HepG2 (cell line): ENCODE measurements around the gene ANAPC5. TPM values are rescaled to one million over a fixed set of nuclear protein-coding genes. Genes with fewer than 3 reads are reported as not detected.

Experiments used
- AGO1 ChIP-seq: fragments of 200-400 bp; formaldehyde crosslinking; IDR thresholded peaks from 2 replicates; pipeline ENCODE4 v1.6.1; 2017; ENCODE audit warnings: mild to moderate bottlenecking, low read depth, low read length, moderate library complexity; ENCODE audit not compliant: poor library complexity, severe bottlenecking
- FIP1L1 ChIP-seq: fragments of 200-400 bp; formaldehyde crosslinking; IDR thresholded peaks from 2 replicates; pipeline ENCODE4 v1.6.1; 2018; ENCODE audit warnings: low read depth, mild to moderate bottlenecking, low read length, moderate library complexity, borderline replicate concordance; ENCODE audit not compliant: insufficient read depth
- FOXO1 ChIP-seq: sonication (generic); formaldehyde crosslinking; IDR thresholded peaks from 2 replicates; pipeline ENCODE4 v1.4.0; 2020; ENCODE audit warnings: missing genetic modification reagents
- GLMP ChIP-seq: sonication (generic); formaldehyde crosslinking; IDR thresholded peaks from 2 replicates; pipeline ENCODE4 v1.9.0; 2021; ENCODE audit warnings: missing genetic modification reagents, mild to moderate bottlenecking, borderline replicate concordance
- KDM2A ChIP-seq: sonication (generic); formaldehyde crosslinking; IDR thresholded peaks from 2 replicates; pipeline ENCODE4 v1.4.0; 2020; ENCODE audit warnings: low read depth, missing genetic modification reagents, borderline replicate concordance
- MAFF ChIP-seq: IDR thresholded peaks from 2 replicates; pipeline ENCODE4 v1.6.1; 2011; ENCODE audit warnings: low read depth, low read length, improper control_type of control experiment
- MED8 ChIP-seq: sonication (generic); formaldehyde crosslinking; IDR thresholded peaks from 2 replicates; pipeline ENCODE4 v1.8.1; 2023; ENCODE audit warnings: mild to moderate bottlenecking, missing genetic modification reagents; ENCODE audit not compliant: insufficient replicate concordance
- POLR2AphosphoS5 ChIP-seq: IDR thresholded peaks from 2 replicates; pipeline ENCODE4 v1.6.1; 2012; ENCODE audit warnings: low read depth, low read length
- SKIL ChIP-seq: sonication (generic); formaldehyde crosslinking; IDR thresholded peaks from 2 replicates; pipeline ENCODE4 v1.8.0; 2022; ENCODE audit warnings: missing genetic modification reagents, mild to moderate bottlenecking, moderate library complexity, borderline replicate concordance
- THAP8 ChIP-seq: sonication (generic); formaldehyde crosslinking; IDR thresholded peaks from 2 replicates; pipeline ENCODE4 v1.5.1; 2020; ENCODE audit warnings: missing genetic modification reagents, mild to moderate bottlenecking, borderline replicate concordance
- TMF1 ChIP-seq: sonication (generic); formaldehyde crosslinking; IDR thresholded peaks from 2 replicates; pipeline ENCODE4 v1.8.1; 2022; ENCODE audit warnings: low read depth, missing genetic modification reagents
- ZBTB49 ChIP-seq: sonication (generic); formaldehyde crosslinking; IDR thresholded peaks from 2 replicates; pipeline ENCODE4 v1.4.0; 2020; ENCODE audit warnings: missing genetic modification reagents, borderline replicate concordance
- ZBTB8A ChIP-seq: sonication (generic); formaldehyde crosslinking; IDR thresholded peaks from 2 replicates; pipeline ENCODE4 v1.4.0; 2020; ENCODE audit warnings: mild to moderate bottlenecking, low read depth, missing genetic modification reagents, borderline replicate concordance
- ZEB1 ChIP-seq: IDR thresholded peaks from 2 replicates; pipeline ENCODE4 v1.6.1; 2012; ENCODE audit warnings: mild to moderate bottlenecking, low read depth, inconsistent platforms; ENCODE audit not compliant: insufficient replicate concordance
- ZNF274 ChIP-seq: sonication (generic); formaldehyde crosslinking; IDR thresholded peaks from 2 replicates; pipeline ENCODE4 v1.5.1; 2020; ENCODE audit warnings: mild to moderate bottlenecking, missing genetic modification reagents
- ZNF512 ChIP-seq: sonication (generic); formaldehyde crosslinking; IDR thresholded peaks from 2 replicates; pipeline ENCODE4 v1.4.0; 2020; ENCODE audit warnings: mild to moderate bottlenecking, missing genetic modification reagents
- ZNF607 ChIP-seq: sonication (generic); formaldehyde crosslinking; IDR thresholded peaks from 2 replicates; pipeline ENCODE4 v1.5.1; 2020; ENCODE audit warnings: missing genetic modification reagents, mild to moderate bottlenecking, borderline replicate concordance
- ZNF773 ChIP-seq: sonication (generic); formaldehyde crosslinking; IDR thresholded peaks from 2 replicates; pipeline ENCODE4 v1.4.0; 2020; ENCODE audit warnings: missing genetic modification reagents, borderline replicate concordance
- ZNF878 ChIP-seq: sonication (generic); formaldehyde crosslinking; IDR thresholded peaks from 2 replicates; pipeline ENCODE4 v1.8.1; 2023; ENCODE audit warnings: mild to moderate bottlenecking, missing genetic modification reagents, moderate library complexity
- polyA plus RNA-seq, 8 experiments: library from polyadenylated mRNA; depleted of rRNA in 3 of 8; stranded (reverse) in 7 of 8; unstranded in 1 of 8; fragments of >200 nt; fragmentation: Illumina TruSeq in 4 of 8; extraction: Trizol in 4 of 8; gene quantifications; 2 replicates each; pipeline versions ENCODE4 v1.2.1 to v1.2.3, GENCODE V29; 2011 to 2016; ENCODE audit warnings: low read depth in 4 of 8, missing spikeins in 1 of 8, mixed read lengths in 1 of 8; ENCODE audit not compliant: insufficient read depth in 1 of 8
- total RNA-seq, 5 experiments: library from RNA; depleted of rRNA; stranded (reverse); fragments of >200 nt; fragmentation: Illumina TruSeq; extraction: Trizol; gene quantifications; 2 replicates each; pipeline ENCODE4 v1.2.3, GENCODE V29; 2016; ENCODE audit warnings: low read depth in 1 of 5

The ANAPC5 gene
- total and polyA plus RNA-seq, 2 of the 13 experiments (the other 11 are each of a cell fraction or from before 2014, with no cell fraction given): 146 to 161 TPM

GRCh38 chr12:121399391-121400331 lies 47.5 kb upstream of the ANAPC5 start, which contains the start of gene RNF34 (continued):
- no peak for TF ChIP-seq ZBTB49 (CRISPR knock-in tag)
- no peak for TF ChIP-seq MAFF
- TF ChIP-seq ZNF607 (CRISPR knock-in tag): peak; percentile 44; the same call in 1 of the 2 replicates
- TF ChIP-seq AGO1: peak; percentile 60
- TF ChIP-seq GLMP (CRISPR knock-in tag): no peak
- TF ChIP-seq FIP1L1: no peak; the same call in 1 of the 2 replicates
- TF ChIP-seq ZEB1: no peak
- TF ChIP-seq MED8 (CRISPR knock-in tag): peak; percentile 70
- TF ChIP-seq ZBTB8A: no peak
- no peak for TF ChIP-seq THAP8 (CRISPR knock-in tag)
- TF ChIP-seq ZNF274 (CRISPR knock-in tag): peak; percentile 17; the same call in 1 of the 2 replicates
- TF ChIP-seq ZNF773: no peak; the same call in 1 of the 2 replicates
- TF ChIP-seq FOXO1 (CRISPR knock-in tag): no peak; the same call in 1 of the 2 replicates
- peak; percentile 87; the same call in 1 of the 2 replicates for TF ChIP-seq TMF1 (CRISPR knock-in tag)
- TF ChIP-seq ZNF878 (CRISPR knock-in tag): no peak
- TF ChIP-seq POLR2AphosphoS5: peak; percentile 96
- peak; percentile 66 for TF ChIP-seq KDM2A
- TF ChIP-seq SKIL: no peak
- no peak for TF ChIP-seq ZNF512 (CRISPR knock-in tag)
